Nephron (organoid): Measurements from ENCODE around the gene COX5A.
"Not testable (repeated sequence)": the region's sequence is repeated elsewhere in the genome, so short reads cannot be mapped to it uniquely, and the experiment has no call there.

ENCODE experiments used
- H3K27ac Mint-ChIP-seq, 3 experiments: 2 replicates each; pipeline ENCODE4 v1.8.0; 2020; ENCODE audit warnings: mixed read lengths in 3 of 3, mild to moderate bottlenecking in 2 of 3, moderate library complexity in 1 of 3
- H3K27me3 Mint-ChIP-seq: 2 replicates; pipeline ENCODE4 v1.8.0; 2021; ENCODE audit warnings: low read depth, mild to moderate bottlenecking, moderate library complexity, mixed read lengths
- H3K36me3 Mint-ChIP-seq: 2 replicates; pipeline ENCODE4 v1.8.0; 2020; ENCODE audit warnings: low read depth, mixed read lengths
- H3K4me1 Mint-ChIP-seq: 2 replicates; pipeline ENCODE4 v1.8.0; 2020; ENCODE audit warnings: mixed read lengths
- H3K4me3 Mint-ChIP-seq, 3 experiments: 2 replicates each; pipeline ENCODE4 v1.8.0; 2020; ENCODE audit warnings: mild to moderate bottlenecking in 3 of 3, mixed read lengths in 3 of 3, moderate library complexity in 2 of 3
- H3K9me3 Mint-ChIP-seq: 2 replicates; pipeline ENCODE4 v1.8.0; 2020; ENCODE audit warnings: mixed read lengths
- CTCF ChIP-seq, 3 experiments: fragments of 200-600 bp; sonication (generic); IDR thresholded peaks; one replicate each; pipeline ENCODE4 v1.5.0; 2021; ENCODE audit warnings: antibody characterized with exemption in 3 of 3; ENCODE audit not compliant: unreplicated experiment in 3 of 3

COX5A gene

GRCh38 chr15:74954515-74954914 lies 16.6 kb upstream of the COX5A start:
- H3K27me3 Mint-ChIP-seq: peaks cover 55% of the 10 kb centered on the region
- peak overlapping the region; percentile 67 to 86 (median 83) for H3K4me3 Mint-ChIP-seq
- peaks cover 17% of the 10 kb centered on the region for H3K4me1 Mint-ChIP-seq
- H3K36me3 Mint-ChIP-seq: no peaks in the 10 kb centered on the region
- peak overlapping the region; percentile 75 to 90 (median 76) for H3K27ac Mint-ChIP-seq
- no peak for TF ChIP-seq CTCF (IDR thresholded peaks at IDR 0.05; ENCODE audit: unreplicated experiment in 3 of 3)
- H3K9me3 Mint-ChIP-seq: no peaks in the 10 kb centered on the region

GRCh38 chr15:74951006-74951405 lies 13.1 kb upstream of the COX5A start:
- no peak for TF ChIP-seq CTCF (IDR thresholded peaks at IDR 0.05; ENCODE audit: unreplicated experiment in 3 of 3)
- Mint-ChIP-seq H3K4me1 (peaks cover 6% of the 10 kb centered on the region), H3K36me3 (no peaks in the 10 kb centered on the region), H3K4me3 (no peak overlapping the region), H3K9me3 (no peaks in the 10 kb centered on the region), H3K27me3 (peaks cover 24% of the 10 kb centered on the region), H3K27ac (no peak overlapping the region)

- H3K36me3 Mint-ChIP-seq: no peaks in the 10 kb centered on the region
- TF ChIP-seq CTCF (IDR thresholded peaks at IDR 0.05; ENCODE audit: unreplicated experiment in 3 of 3): peak; percentile 96 to 98 (median 97)
- H3K27ac Mint-ChIP-seq: peak overlapping the region in 1 of 3 experiments; percentile 4
- H3K27me3 Mint-ChIP-seq: peaks cover 17% of the 10 kb centered on the region
- no peaks in the 10 kb centered on the region for H3K9me3 Mint-ChIP-seq
- H3K4me1 Mint-ChIP-seq: peaks cover 6% of the 10 kb centered on the region
- peak overlapping the region in 2 of 3 experiments; percentile 3 to 8 for H3K4me3 Mint-ChIP-seq
Measured at GRCh38 chr15:74950078-74950908, 12.4 kb upstream of the COX5A start.

- no peaks in the 10 kb centered on the region for H3K36me3 Mint-ChIP-seq
- H3K27ac Mint-ChIP-seq: peak overlapping the region; percentile 87 to 95 (median 94)
- H3K27me3 Mint-ChIP-seq: no peaks in the 10 kb centered on the region
- H3K9me3 Mint-ChIP-seq: no peaks in the 10 kb centered on the region
- H3K4me1 Mint-ChIP-seq: peaks cover 14% of the 10 kb centered on the region
- no peak for TF ChIP-seq CTCF (IDR thresholded peaks at IDR 0.05; ENCODE audit: unreplicated experiment in 3 of 3)
- peak overlapping the region; percentile 85 to 99 (median 94) for H3K4me3 Mint-ChIP-seq
Measured at GRCh38 chr15:74937272-74937589, 642 bp downstream of the COX5A start.

GRCh38 chr15:74935193-74935592 lies 2.7 kb downstream of the COX5A start:
- H3K27me3 Mint-ChIP-seq, H3K9me3 Mint-ChIP-seq, H3K36me3 Mint-ChIP-seq: not testable (repeated sequence)
- Mint-ChIP-seq H3K4me1 (peaks cover 14% of the 10 kb centered on the region), H3K27ac (peak overlapping the region in 1 of 3 experiments; percentile 82), H3K4me3 (peak overlapping the region; percentile 70 to 83 (median 76))

GRCh38 chr15:74933573-74933972 lies 4.3 kb downstream of the COX5A start:
- Mint-ChIP-seq H3K4me3 (peak overlapping the region in 1 of 3 experiments; percentile 50), H3K9me3 (no peaks in the 10 kb centered on the region), H3K27me3 (no peaks in the 10 kb centered on the region), H3K27ac (peak overlapping the region in 1 of 3 experiments; percentile 39), H3K36me3 (peaks cover 20% of the 10 kb centered on the region), H3K4me1 (peaks cover 14% of the 10 kb centered on the region)
- no peak for TF ChIP-seq CTCF (IDR thresholded peaks at IDR 0.05; ENCODE audit: unreplicated experiment in 3 of 3)
